ENCODE measurements around the gene NUP98.
A peak's percentile ranks its signal among the peaks of the same experiment; 100 is the strongest.

Gene NUP98

GRCh38 chr11:3753110-3753509, 44.2 kb downstream of the NUP98 start:
- no peak for DNase-seq
- Histone ChIP-seq H3K27ac (no peak overlapping the region), H3K27me3 (replicated peaks) (no peaks in the 10 kb centered on the region), H3K4me3 (ENCODE audit: low read depth, low read length) (no peak overlapping the region), H3K36me3 (replicated peaks) (peaks cover 38% of the 10 kb centered on the region)
- in situ Hi-C loops (cut with HindIII; ENCODE audit: low pct_ligation_motif_present, low sequenced_read_pairs) = no loop called here
- TF ChIP-seq CTCF (IDR thresholded peaks at IDR 0.05; ENCODE audit: low read depth, low read length, missing control alignments) = no peak

- Histone ChIP-seq H3K36me3 (replicated peaks) (peaks cover 35% of the 10 kb centered on the region), H3K27ac (peak overlapping the region; percentile 7), H3K4me3 (ENCODE audit: low read depth, low read length) (no peak overlapping the region), H3K27me3 (replicated peaks) (no peaks in the 10 kb centered on the region)
- no peak for TF ChIP-seq CTCF (IDR thresholded peaks at IDR 0.05; ENCODE audit: low read depth, low read length, missing control alignments)
- peak; percentile 62 for DNase-seq
- in situ Hi-C loops (cut with HindIII; ENCODE audit: low pct_ligation_motif_present, low sequenced_read_pairs) = no loop called here
Observed at GRCh38 chr11:3747704-3748103, 49.6 kb downstream of the NUP98 start.

GRCh38 chr11:3745161-3745560, 52.2 kb downstream of the NUP98 start:
- no peak for DNase-seq
- H3K36me3 ChIP-seq (replicated peaks) = peaks cover 36% of the 10 kb centered on the region
- H3K27me3 ChIP-seq (replicated peaks) = no peaks in the 10 kb centered on the region
- H3K4me3 ChIP-seq (ENCODE audit: low read depth, low read length) = no peak overlapping the region
- TF ChIP-seq CTCF (IDR thresholded peaks at IDR 0.05; ENCODE audit: low read depth, low read length, missing control alignments) = no peak
- in situ Hi-C loops (cut with HindIII; ENCODE audit: low pct_ligation_motif_present, low sequenced_read_pairs) = no loop called here
- H3K27ac ChIP-seq = no peak overlapping the region

GRCh38 chr11:3738723-3739122, 58.6 kb downstream of the NUP98 start:
- no peak overlapping the region for H3K4me3 ChIP-seq (ENCODE audit: low read depth, low read length)
- no peak for DNase-seq
- H3K27me3 ChIP-seq (replicated peaks) = no peaks in the 10 kb centered on the region
- in situ Hi-C loops (cut with HindIII; ENCODE audit: low pct_ligation_motif_present, low sequenced_read_pairs) = no loop called here
- peaks cover 49% of the 10 kb centered on the region for H3K36me3 ChIP-seq (replicated peaks)
- no peak overlapping the region for H3K27ac ChIP-seq
- no peak for TF ChIP-seq CTCF (IDR thresholded peaks at IDR 0.05; ENCODE audit: low read depth, low read length, missing control alignments)

GRCh38 chr11:3738241-3738640, 59.1 kb downstream of the NUP98 start:
- Histone ChIP-seq H3K36me3 (replicated peaks) (peaks cover 50% of the 10 kb centered on the region), H3K27me3 (replicated peaks) (no peaks in the 10 kb centered on the region), H3K4me3 (ENCODE audit: low read depth, low read length) (no peak overlapping the region), H3K27ac (no peak overlapping the region)
- no peak for TF ChIP-seq CTCF (IDR thresholded peaks at IDR 0.05; ENCODE audit: low read depth, low read length, missing control alignments)
- in situ Hi-C loops (cut with HindIII; ENCODE audit: low pct_ligation_motif_present, low sequenced_read_pairs) = no loop called here
- no peak for DNase-seq

GRCh38 chr11:3737386-3737933, 59.9 kb downstream of the NUP98 start:
- DNase-seq = no peak

More at GRCh38 chr11:3737386-3737933, 59.9 kb downstream of the NUP98 start:
- H3K27me3 ChIP-seq (replicated peaks) = no peaks in the 10 kb centered on the region
- no peak for TF ChIP-seq CTCF (IDR thresholded peaks at IDR 0.05; ENCODE audit: low read depth, low read length, missing control alignments)
- in situ Hi-C loops (cut with HindIII; ENCODE audit: low pct_ligation_motif_present, low sequenced_read_pairs) = no loop called here
- no peak overlapping the region for H3K27ac ChIP-seq
- H3K36me3 ChIP-seq (replicated peaks) = peaks cover 53% of the 10 kb centered on the region
- H3K4me3 ChIP-seq (ENCODE audit: low read depth, low read length) = no peak overlapping the region
